HCT116 (cell line): Measurements from ENCODE around the gene SGPP2. TPM values are rescaled to one million over a fixed set of nuclear protein-coding genes. Genes with fewer than 3 reads are reported as not detected.
A peak's percentile ranks its signal among the peaks of the same experiment; 100 is the strongest.

Experiments
- ATAC-seq: fragments of 200-7000 bp; cut with Tn5 transposase; 2 replicates; pipeline ENCODE4 v1.9.1; 2020; ENCODE audit warnings: mild to moderate bottlenecking, moderate library complexity
- Bru-seq: library from RNA; stranded (reverse); fragments of 400-500 nt; gene quantifications from one replicate; lab custom pipeline; 2021; lab: Mats Ljungman, UMichigan
- BruChase-seq, 2 experiments: library from RNA; stranded (reverse); fragments of 400-500 nt; gene quantifications; one replicate each; lab custom pipeline; 2021; lab: Mats Ljungman, UMichigan
- BruUV-seq: library from RNA; stranded (reverse); fragments of 400-500 nt; replicated peaks from 2 replicates; lab custom pipeline; 2021; lab: Mats Ljungman, UMichigan
- CTCF ChIA-PET: fragments of 300-600 bp; sonication (Branson Sonifier 250); formaldehyde crosslinking; loops from one replicate; lab custom pipeline; 2021; ENCODE audit warnings: antibody characterized with exemption; lab: Charles Lee
- POLR2A ChIA-PET: fragments of 300-600, 350-600 bp; sonication (Branson Sonifier 250); formaldehyde crosslinking; loops from one replicate; lab custom pipeline; 2021; ENCODE audit warnings: antibody characterized with exemption; lab: Charles Lee
- RAD21 ChIA-PET, 2 experiments: fragments of 300-600 bp; sonication (Branson Sonifier 250); formaldehyde crosslinking; loops; one replicate each; lab custom pipeline; 2023; ENCODE audit warnings: low total read pairs in 2 of 2; ENCODE audit not compliant: uncharacterized antibody in 2 of 2, unreplicated experiment in 2 of 2, low non-redundant PET in 1 of 2; lab: Charles Lee
- DNase-seq: peaks from one replicate; pipeline ENCODE4 v3.0.0-alpha.2; 2010; ENCODE audit warnings: low read depth, low spot score
- H2AFZ ChIP-seq: fragments of 200-600 bp; shearing (Covaris generic), sonication (generic); 2 replicates; pipeline ENCODE4 v1.6.1; 2017; ENCODE audit warnings: low read depth, mixed run types, mixed read lengths, antibody characterized with exemption, low read length; ENCODE audit not compliant: poor library complexity, severe bottlenecking
- H3K27ac ChIP-seq: 2 replicates; pipeline ENCODE4 v1.5.1; 2012; ENCODE audit warnings: low read depth, low read length
- H3K27me3 ChIP-seq: fragments of 200-600 bp; sonication (generic); 2 replicates; pipeline ENCODE4 v1.6.1; 2016; ENCODE audit warnings: mixed run types, low read length, mixed read lengths; ENCODE audit not compliant: insufficient read depth
- H3K36me3 ChIP-seq, 2 experiments: fragments of 200-500 bp in 1 of 2; fragments of 200-600 bp in 1 of 2; sonication (Bioruptor generic) in 1 of 2; sonication (generic) in 1 of 2; 2 replicates each; pipeline versions ENCODE4 v1.5.1 to v1.6.1; 2014 to 2016; ENCODE audit warnings: low read length in 2 of 2, inconsistent platforms in 1 of 2, mixed read lengths in 1 of 2, mixed run types in 1 of 2; ENCODE audit not compliant: insufficient read depth in 2 of 2, control insufficient read depth in 1 of 2
- H3K4me1 ChIP-seq, 2 experiments: fragments of 200-600 bp in 1 of 2; sonication (generic) in 1 of 2; 2 replicates each; pipeline versions ENCODE4 v1.5.1 to v1.6.1; 2012 to 2017; ENCODE audit warnings: low read length in 2 of 2, inconsistent platforms in 1 of 2, mild to moderate bottlenecking in 1 of 2, mixed read lengths in 1 of 2, mixed run types in 1 of 2, moderate library complexity in 1 of 2; ENCODE audit not compliant: insufficient read depth in 2 of 2, control insufficient read depth in 1 of 2
- H3K4me2 ChIP-seq: fragments of 200-600 bp; sonication (generic); 2 replicates; pipeline ENCODE4 v1.6.1; 2017; ENCODE audit warnings: mixed run types, low read length, mixed read lengths
- H3K4me3 ChIP-seq, 2 experiments: fragments of 200-600 bp in 1 of 2; sonication (generic) in 1 of 2; replicated peaks in 1 of 2; 2 replicates each; pipeline ENCODE4 v1.5.1; 2011 to 2016; ENCODE audit warnings: low read length in 2 of 2, control low read depth in 1 of 2, low read depth in 1 of 2, mild to moderate bottlenecking in 1 of 2, mixed read lengths in 1 of 2, mixed run types in 1 of 2
- H3K79me2 ChIP-seq: fragments of 200-600 bp; sonication (generic); 2 replicates; pipeline ENCODE4 v1.6.1; 2017; ENCODE audit warnings: mild to moderate bottlenecking, mixed run types, low read length, moderate library complexity, mixed read lengths; ENCODE audit not compliant: insufficient read depth
- H3K9ac ChIP-seq: fragments of 200-600 bp; sonication (generic); 2 replicates; pipeline ENCODE4 v1.6.1; 2016; ENCODE audit warnings: low read length, mixed read lengths
- H3K9me2 ChIP-seq: fragments of 200-600 bp; sonication (generic), shearing (Covaris generic); 2 replicates; pipeline ENCODE4 v1.6.1; 2017; ENCODE audit warnings: mixed run types, mild to moderate bottlenecking, moderate library complexity; ENCODE audit not compliant: insufficient read depth
- H3K9me3 ChIP-seq, 2 experiments: fragments of 200-500 bp in 1 of 2; fragments of 200-600 bp in 1 of 2; sonication (Bioruptor generic) in 1 of 2; sonication (generic) in 1 of 2; 2 replicates each; pipeline ENCODE4 v1.6.1; 2014 to 2017; ENCODE audit warnings: low read length in 2 of 2, mixed read lengths in 2 of 2, inconsistent platforms in 1 of 2, low read depth in 1 of 2, mild to moderate bottlenecking in 1 of 2, mixed run types in 1 of 2, moderate library complexity in 1 of 2; ENCODE audit not compliant: control insufficient read depth in 1 of 2, insufficient read depth in 1 of 2
- H4K20me1 ChIP-seq: fragments of 200-600 bp; sonication (generic), shearing (Covaris generic); 2 replicates; pipeline ENCODE4 v1.6.1; 2017; ENCODE audit warnings: mixed run types, mild to moderate bottlenecking, moderate library complexity; ENCODE audit not compliant: insufficient read depth
- CEBPB ChIP-seq: IDR thresholded peaks from 2 replicates; pipeline ENCODE4 v1.6.1; 2012; ENCODE audit warnings: low read depth
- EZH2 ChIP-seq: fragments of 200-600 bp; sonication (generic); IDR thresholded peaks from 2 replicates; pipeline ENCODE4 v1.6.1; 2017; ENCODE audit warnings: antibody characterized with exemption, mixed run types
- FOSL1 ChIP-seq: IDR thresholded peaks from 2 replicates; pipeline ENCODE4 v1.6.1; 2012; ENCODE audit warnings: low read depth
- POLR2A ChIP-seq: IDR thresholded peaks from 2 replicates; pipeline ENCODE4 v1.7.0; 2011; ENCODE audit warnings: borderline replicate concordance; ENCODE audit not compliant: insufficient read depth, insufficient read length; ENCODE audit errors: extremely low read depth
- POLR2AphosphoS5 ChIP-seq: IDR thresholded peaks from 2 replicates; pipeline ENCODE4 v1.6.1; 2011; ENCODE audit warnings: mild to moderate bottlenecking, low read depth, low read length, moderate library complexity
- RAD21 ChIP-seq: IDR thresholded peaks from 2 replicates; pipeline ENCODE4 v1.6.1; 2012; ENCODE audit warnings: low read depth, mild to moderate bottlenecking
- SIN3A ChIP-seq: IDR thresholded peaks from 2 replicates; pipeline ENCODE4 v1.6.1; 2012; ENCODE audit warnings: low read depth
- SP1 ChIP-seq: IDR thresholded peaks from 2 replicates; pipeline ENCODE4 v1.6.1; 2012; ENCODE audit warnings: low read depth
- SRF ChIP-seq: IDR thresholded peaks from 2 replicates; pipeline ENCODE4 v1.6.1; 2012; ENCODE audit warnings: low read depth
- TCF7L2 ChIP-seq: IDR thresholded peaks from 2 replicates; pipeline ENCODE4 v1.7.0; 2011; ENCODE audit warnings: borderline replicate concordance, inconsistent platforms; ENCODE audit not compliant: insufficient read depth, insufficient read length; ENCODE audit errors: extremely low read depth
- YY1 ChIP-seq: IDR thresholded peaks from 2 replicates; pipeline ENCODE4 v1.6.1; 2011; ENCODE audit warnings: low read length, low read depth, moderate library complexity, mild to moderate bottlenecking; ENCODE audit not compliant: insufficient replicate concordance; ENCODE audit errors: extremely low read depth
- intact Hi-C: fragments of 100-400 bp; cut with micrococcal nuclease; formaldehyde crosslinking; loops from 2 replicates; pipeline ENCODE4 v1.10.0; 2022
- long read RNA-seq: library from polyadenylated mRNA; unstranded; transcript quantifications from one replicate; pipeline ENCODE4 v2.0.0, GENCODE V29; 2021; ENCODE audit not compliant: unreplicated experiment
- polyA plus RNA-seq: library from polyadenylated mRNA; unstranded; fragments of >200 nt; gene quantifications from 2 replicates; pipeline ENCODE4 v1.2.1, GENCODE V29; 2012; ENCODE audit warnings: missing spikeins
- total RNA-seq: library from RNA; stranded (reverse); gene quantifications from one replicate; pipeline ENCODE4 v1.2.1, GENCODE V29; 2021; ENCODE audit not compliant: unreplicated experiment
- TF ChIP-seq, protein P1 (sequence below): IDR thresholded peaks from 2 replicates; pipeline ENCODE4 v1.6.1; 2012; ENCODE audit warnings: low read depth
- TF ChIP-seq, protein P2 (sequence below), 3 experiments: fragments of 200-600 bp in 1 of 3; sonication (generic) in 1 of 3; IDR thresholded peaks in 2 of 3; conservative IDR thresholded peaks in 1 of 3; 2 replicates each; pipeline ENCODE4 v1.5.1; 2012 to 2017; ENCODE audit warnings: low read depth in 2 of 3, low read length in 2 of 3, antibody characterized with exemption in 1 of 3, borderline replicate concordance in 1 of 3, control low read depth in 1 of 3, mild to moderate bottlenecking in 1 of 3, mixed read lengths in 1 of 3, mixed run types in 1 of 3, moderate library complexity in 1 of 3; ENCODE audit not compliant: insufficient read depth in 1 of 3

The SGPP2 gene, protein sequence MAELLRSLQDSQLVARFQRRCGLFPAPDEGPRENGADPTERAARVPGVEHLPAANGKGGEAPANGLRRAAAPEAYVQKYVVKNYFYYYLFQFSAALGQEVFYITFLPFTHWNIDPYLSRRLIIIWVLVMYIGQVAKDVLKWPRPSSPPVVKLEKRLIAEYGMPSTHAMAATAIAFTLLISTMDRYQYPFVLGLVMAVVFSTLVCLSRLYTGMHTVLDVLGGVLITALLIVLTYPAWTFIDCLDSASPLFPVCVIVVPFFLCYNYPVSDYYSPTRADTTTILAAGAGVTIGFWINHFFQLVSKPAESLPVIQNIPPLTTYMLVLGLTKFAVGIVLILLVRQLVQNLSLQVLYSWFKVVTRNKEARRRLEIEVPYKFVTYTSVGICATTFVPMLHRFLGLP
- total RNA-seq: 1.6 TPM
- 2.1 and 2.4 TPM in 2 replicates for polyA plus RNA-seq
- percentile 36 among the genes with signal in this experiment for Bru-seq, nascent RNA
- BruChase-seq, experiment 1, labeled RNA remaining after a 6-hour chase: percentile 24 among the genes with signal in this experiment
- BruChase-seq, experiment 2, labeled RNA remaining after a 2-hour chase: percentile 28 among the genes with signal in this experiment
- long read RNA-seq, partial matches to known transcripts: 0 of 1 reads
- long read RNA-seq, other reads (novel, unspliced or antisense): 0 of 1 reads

DNA sequence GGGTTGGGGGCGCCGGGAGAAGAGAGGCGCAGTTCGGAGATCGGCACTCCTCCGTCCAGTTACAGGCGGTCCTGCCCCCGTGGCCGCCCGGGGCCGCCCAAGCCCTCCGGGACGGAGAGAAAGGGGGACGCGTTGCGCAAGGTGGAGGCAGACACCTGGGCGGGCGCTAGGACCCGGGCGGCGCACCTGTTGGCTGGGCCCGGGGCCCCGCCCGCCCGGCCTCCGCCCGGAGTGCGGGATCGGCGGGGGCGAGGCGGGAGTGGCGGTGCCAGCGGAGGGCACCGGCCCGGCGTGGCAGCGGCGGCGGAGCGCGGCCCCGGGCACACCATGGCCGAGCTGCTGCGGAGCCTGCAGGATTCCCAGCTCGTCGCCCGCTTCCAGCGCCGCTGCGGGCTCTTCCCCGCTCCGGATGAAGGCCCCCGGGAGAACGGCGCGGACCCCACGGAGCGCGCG, at the start of gene SGPP2:
TSS of gene SGPP2 (plus strand) at position 268 of the 453 bp plus-strand sequence. CDS start at position 328, 60 bp downstream.
- intact Hi-C loops: no loop called here
- peak; percentile 92 for ATAC-seq
- RAD21 ChIA-PET: no interaction called here
- Histone ChIP-seq H3K79me2 (no peaks in the 10 kb centered on the region), H4K20me1 (no peaks in the 10 kb centered on the region), H3K4me1 (peaks cover 0 to 13% of the 10 kb centered on the region in 2 experiments; a peak in 2 of 4 replicates), H3K9me3 (no peaks in the 10 kb centered on the region), H3K9me2 (no peaks in the 10 kb centered on the region), H2AFZ (peak within 1 kb of the TSS; percentile 56), H3K4me2 (peak within 1 kb of the TSS; percentile 80), H3K36me3 (no peaks in the 10 kb centered on the region), H3K27ac (peak within 1 kb of the TSS; percentile 3; the same call in 1 of the 2 replicates), H3K4me3 (peak within 1 kb of the TSS; percentile 36 to 50), H3K27me3 (peaks cover 10% of the 10 kb centered on the region; the same call in 1 of the 2 replicates), H3K9ac (no peak within 1 kb of the TSS)
- BruUV-seq: no TSS peak
- CTCF ChIA-PET: no interaction called here
- TF ChIP-seq CEBPB (peak; percentile 92), POLR2AphosphoS5 (peak; percentile 17; the same call in 1 of the 2 replicates), EZH2 (no peak), SRF (no peak), YY1 (no peak), FOSL1 (peak; percentile 38)
- no peak for DNase-seq
- POLR2A ChIA-PET: no interaction called here

DNA sequence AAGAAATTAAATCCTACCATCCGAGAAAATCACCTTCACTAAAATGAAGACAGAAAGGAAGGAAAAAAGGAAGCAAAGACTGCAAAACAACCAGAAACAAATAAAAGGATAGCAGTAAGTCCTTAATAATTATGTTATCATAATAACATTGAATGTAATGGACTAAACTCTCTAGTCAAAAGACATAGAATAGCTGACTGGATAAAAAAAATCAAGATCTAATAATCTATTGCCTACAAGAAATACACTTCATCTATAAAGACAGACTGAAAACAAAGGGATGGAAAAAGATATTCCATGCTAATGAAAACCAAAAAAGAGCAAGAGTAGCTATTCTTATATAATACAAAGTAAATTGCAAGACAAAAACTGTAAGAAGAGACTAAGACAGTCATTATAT, 48.5 kb upstream of the SGPP2 start:
- Histone ChIP-seq H3K79me2 (no peaks in the 10 kb centered on the region), H3K4me2 (no peak overlapping the region), H4K20me1 (no peaks in the 10 kb centered on the region), H3K9me3 (no peaks in the 10 kb centered on the region), H2AFZ (no peak overlapping the region), H3K9ac (no peak overlapping the region), H3K4me3 (no peak overlapping the region), H3K27me3 (0 out of 2 replicates have a peak, but pooled peaks cover 15% of the 10 kb centered on the region), H3K9me2 (no peaks in the 10 kb centered on the region), H3K27ac (no peak overlapping the region), H3K4me1 (no peaks in the 10 kb centered on the region), H3K36me3 (no peaks in the 10 kb centered on the region)
- ChIA-PET CTCF (no interaction called here), POLR2A (no interaction called here), RAD21 (no interaction called here)
- DNase-seq (no peak), ATAC-seq (no peak)
- intact Hi-C loops: no loop called here
- TF ChIP-seq, protein P1, sequence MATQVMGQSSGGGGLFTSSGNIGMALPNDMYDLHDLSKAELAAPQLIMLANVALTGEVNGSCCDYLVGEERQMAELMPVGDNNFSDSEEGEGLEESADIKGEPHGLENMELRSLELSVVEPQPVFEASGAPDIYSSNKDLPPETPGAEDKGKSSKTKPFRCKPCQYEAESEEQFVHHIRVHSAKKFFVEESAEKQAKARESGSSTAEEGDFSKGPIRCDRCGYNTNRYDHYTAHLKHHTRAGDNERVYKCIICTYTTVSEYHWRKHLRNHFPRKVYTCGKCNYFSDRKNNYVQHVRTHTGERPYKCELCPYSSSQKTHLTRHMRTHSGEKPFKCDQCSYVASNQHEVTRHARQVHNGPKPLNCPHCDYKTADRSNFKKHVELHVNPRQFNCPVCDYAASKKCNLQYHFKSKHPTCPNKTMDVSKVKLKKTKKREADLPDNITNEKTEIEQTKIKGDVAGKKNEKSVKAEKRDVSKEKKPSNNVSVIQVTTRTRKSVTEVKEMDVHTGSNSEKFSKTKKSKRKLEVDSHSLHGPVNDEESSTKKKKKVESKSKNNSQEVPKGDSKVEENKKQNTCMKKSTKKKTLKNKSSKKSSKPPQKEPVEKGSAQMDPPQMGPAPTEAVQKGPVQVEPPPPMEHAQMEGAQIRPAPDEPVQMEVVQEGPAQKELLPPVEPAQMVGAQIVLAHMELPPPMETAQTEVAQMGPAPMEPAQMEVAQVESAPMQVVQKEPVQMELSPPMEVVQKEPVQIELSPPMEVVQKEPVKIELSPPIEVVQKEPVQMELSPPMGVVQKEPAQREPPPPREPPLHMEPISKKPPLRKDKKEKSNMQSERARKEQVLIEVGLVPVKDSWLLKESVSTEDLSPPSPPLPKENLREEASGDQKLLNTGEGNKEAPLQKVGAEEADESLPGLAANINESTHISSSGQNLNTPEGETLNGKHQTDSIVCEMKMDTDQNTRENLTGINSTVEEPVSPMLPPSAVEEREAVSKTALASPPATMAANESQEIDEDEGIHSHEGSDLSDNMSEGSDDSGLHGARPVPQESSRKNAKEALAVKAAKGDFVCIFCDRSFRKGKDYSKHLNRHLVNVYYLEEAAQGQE: no peak
- TF ChIP-seq RAD21: no peak
- no peak for TF ChIP-seq TCF7L2
- TF ChIP-seq SP1: no peak
- TF ChIP-seq, protein P2, sequence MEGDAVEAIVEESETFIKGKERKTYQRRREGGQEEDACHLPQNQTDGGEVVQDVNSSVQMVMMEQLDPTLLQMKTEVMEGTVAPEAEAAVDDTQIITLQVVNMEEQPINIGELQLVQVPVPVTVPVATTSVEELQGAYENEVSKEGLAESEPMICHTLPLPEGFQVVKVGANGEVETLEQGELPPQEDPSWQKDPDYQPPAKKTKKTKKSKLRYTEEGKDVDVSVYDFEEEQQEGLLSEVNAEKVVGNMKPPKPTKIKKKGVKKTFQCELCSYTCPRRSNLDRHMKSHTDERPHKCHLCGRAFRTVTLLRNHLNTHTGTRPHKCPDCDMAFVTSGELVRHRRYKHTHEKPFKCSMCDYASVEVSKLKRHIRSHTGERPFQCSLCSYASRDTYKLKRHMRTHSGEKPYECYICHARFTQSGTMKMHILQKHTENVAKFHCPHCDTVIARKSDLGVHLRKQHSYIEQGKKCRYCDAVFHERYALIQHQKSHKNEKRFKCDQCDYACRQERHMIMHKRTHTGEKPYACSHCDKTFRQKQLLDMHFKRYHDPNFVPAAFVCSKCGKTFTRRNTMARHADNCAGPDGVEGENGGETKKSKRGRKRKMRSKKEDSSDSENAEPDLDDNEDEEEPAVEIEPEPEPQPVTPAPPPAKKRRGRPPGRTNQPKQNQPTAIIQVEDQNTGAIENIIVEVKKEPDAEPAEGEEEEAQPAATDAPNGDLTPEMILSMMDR (IDR thresholded peaks at IDR 0.05 in 2 of 3, conservative IDR thresholded peaks at IDR 0.05 in 1 of 3; ENCODE audit: borderline replicate concordance in 1 of 3, insufficient read depth in 1 of 3, low read depth in 2 of 3, low read length in 2 of 3): no peak
- TF ChIP-seq POLR2A: no peak
- TF ChIP-seq SIN3A: no peak
- BruUV-seq: no TSS peak
